Hepatocyte (in vitro differentiated cells): ENCODE data around the gene MAP2K7.

Experiments
- CTCF ChIP-seq: fragments of 200-600 bp; sonication (generic); IDR thresholded peaks from 2 replicates; pipeline ENCODE4 v1.5.1; 2016; ENCODE audit warnings: antibody characterized with exemption, mild to moderate bottlenecking; ENCODE audit not compliant: poor library complexity
- EZH2 ChIP-seq: fragments of 200-600 bp; sonication (generic); IDR thresholded peaks from 2 replicates; pipeline ENCODE4 v1.6.1; 2016; ENCODE audit warnings: antibody characterized with exemption, mild to moderate bottlenecking, borderline replicate concordance
- EZH2phosphoT487 ChIP-seq: fragments of 200-600 bp; sonication (generic); IDR thresholded peaks from one replicate; pipeline ENCODE4 v1.6.1; 2018; ENCODE audit warnings: antibody characterized with exemption, mild to moderate bottlenecking, low read depth, moderate library complexity; ENCODE audit not compliant: unreplicated experiment, severe bottlenecking

- TF ChIP-seq CTCF (no peak), EZH2 (no peak), EZH2phosphoT487 (no peak)
Observed at GRCh38 chr19:7919610-7920518, 16.2 kb downstream of the MAP2K7 start, which contains the start of gene SNAPC2.
